WTC11 (cell line): ENCODE data around the gene AUH. TPM values are rescaled to one million over a fixed set of nuclear protein-coding genes. Genes with fewer than 3 reads are reported as not detected.

Source experiments
- ATAC-seq: fragments of 200-7000 bp; cut with Tn5 transposase; 2 replicates; pipeline ENCODE4 v1.10.0; 2021; ENCODE audit warnings: mild to moderate bottlenecking, moderate library complexity
- CTCF ChIA-PET: fragments of 300-600 bp; sonication (Branson Sonifier 250); formaldehyde crosslinking; loops from one replicate; lab custom pipeline; 2021; ENCODE audit warnings: antibody characterized with exemption; lab: Charles Lee
- POLR2A ChIA-PET: fragments of 350-600 bp; sonication (Branson Sonifier 250); formaldehyde crosslinking; loops from one replicate; lab custom pipeline; 2021; ENCODE audit warnings: antibody characterized with exemption; lab: Charles Lee
- DNase-seq: peaks from one replicate; pipeline ENCODE4 v3.0.0; 2021; ENCODE audit warnings: low spot score
- H3K27ac Mint-ChIP-seq: 2 replicates; pipeline ENCODE4 v1.8.0; 2021; ENCODE audit warnings: mixed read lengths
- H3K27me3 Mint-ChIP-seq: 2 replicates; pipeline ENCODE4 v1.8.0; 2021; ENCODE audit warnings: low read depth, mild to moderate bottlenecking, moderate library complexity, mixed read lengths
- H3K36me3 Mint-ChIP-seq: 2 replicates; pipeline ENCODE4 v1.8.0; 2021; ENCODE audit warnings: mixed read lengths
- H3K4me1 Mint-ChIP-seq: 2 replicates; pipeline ENCODE4 v1.8.0; 2022; ENCODE audit warnings: mixed read lengths
- H3K4me3 Mint-ChIP-seq: 2 replicates; pipeline ENCODE4 v1.8.0; 2021; ENCODE audit warnings: mild to moderate bottlenecking, moderate library complexity, mixed read lengths
- H3K9me3 Mint-ChIP-seq: 2 replicates; pipeline ENCODE4 v1.8.0; 2021; ENCODE audit warnings: mixed read lengths
- CREM ChIP-seq: sonication (generic); formaldehyde crosslinking; IDR thresholded peaks from 2 replicates; pipeline ENCODE4 v1.8.1; 2022; ENCODE audit warnings: mild to moderate bottlenecking, missing genetic modification reagents, moderate library complexity
- FOXJ3 ChIP-seq: sonication (generic); formaldehyde crosslinking; IDR thresholded peaks from 2 replicates; pipeline ENCODE4 v1.9.0; 2021; ENCODE audit warnings: missing genetic modification reagents, mild to moderate bottlenecking, borderline replicate concordance
- FOXK1 ChIP-seq: sonication (generic); formaldehyde crosslinking; IDR thresholded peaks from 2 replicates; pipeline ENCODE4 v1.8.0; 2022; ENCODE audit warnings: mild to moderate bottlenecking, moderate library complexity, missing genetic modification reagents
- FOXP1 ChIP-seq: sonication (generic); formaldehyde crosslinking; IDR thresholded peaks from 2 replicates; pipeline ENCODE4 v1.8.0; 2022; ENCODE audit warnings: missing genetic modification reagents, mild to moderate bottlenecking, moderate library complexity, borderline replicate concordance
- MXD4 ChIP-seq: fragments of 250-450 bp; sonication (Bioruptor Pico); IDR thresholded peaks from 2 replicates; pipeline ENCODE4 v1.8.0; 2021; ENCODE audit warnings: mild to moderate bottlenecking, moderate library complexity, borderline replicate concordance
- MYBL2 ChIP-seq: sonication (generic); formaldehyde crosslinking; IDR thresholded peaks from 2 replicates; pipeline ENCODE4 v1.8.1; 2023; ENCODE audit warnings: mild to moderate bottlenecking, moderate library complexity, missing genetic modification reagents
- NFATC4 ChIP-seq: fragments of 250-450 bp; sonication (Bioruptor Pico); IDR thresholded peaks from 2 replicates; pipeline ENCODE4 v1.9.0; 2021; ENCODE audit warnings: mild to moderate bottlenecking
- NFE2L1 ChIP-seq: sonication (generic); formaldehyde crosslinking; IDR thresholded peaks from 2 replicates; pipeline ENCODE4 v1.8.1; 2023; ENCODE audit warnings: missing genetic modification reagents
- RELA ChIP-seq: sonication (generic); formaldehyde crosslinking; IDR thresholded peaks from 2 replicates; pipeline ENCODE4 v1.8.1; 2022; ENCODE audit warnings: missing genetic modification reagents, mild to moderate bottlenecking, borderline replicate concordance
- SOX15 ChIP-seq: fragments of 250-450 bp; sonication (Bioruptor Pico); IDR thresholded peaks from 2 replicates; pipeline ENCODE4 v1.9.0; 2021; ENCODE audit warnings: mild to moderate bottlenecking
- TEAD4 ChIP-seq: sonication (generic); formaldehyde crosslinking; IDR thresholded peaks from 2 replicates; pipeline ENCODE4 v1.8.0; 2022; ENCODE audit warnings: mild to moderate bottlenecking, missing genetic modification reagents
- TP53 ChIP-seq: sonication (generic); formaldehyde crosslinking; IDR thresholded peaks from 2 replicates; pipeline ENCODE4 v1.8.1; 2023; ENCODE audit warnings: mild to moderate bottlenecking, missing genetic modification reagents
- ZNF263 ChIP-seq: sonication (generic); formaldehyde crosslinking; IDR thresholded peaks from 2 replicates; pipeline ENCODE4 v1.8.1; 2022; ENCODE audit warnings: low read depth, mild to moderate bottlenecking, moderate library complexity, missing genetic modification reagents
- ZNF416 ChIP-seq: fragments of 250-450 bp; sonication (Bioruptor Pico); IDR thresholded peaks from 2 replicates; pipeline ENCODE4 v1.9.0; 2021; ENCODE audit warnings: mild to moderate bottlenecking, inconsistent platforms
- total RNA-seq: library from RNA; stranded (reverse); gene quantifications from 3 replicates; pipeline ENCODE4 v1.2.3, GENCODE V29; 2021
- TF ChIP-seq, protein P1 (sequence below): sonication (generic); formaldehyde crosslinking; IDR thresholded peaks from 2 replicates; pipeline ENCODE4 v1.8.1; 2022; ENCODE audit warnings: low read depth, mild to moderate bottlenecking, moderate library complexity, missing genetic modification reagents, borderline replicate concordance
- TF ChIP-seq, protein P2 (sequence below): fragments of 200-600 bp; IDR thresholded peaks from 2 replicates; pipeline ENCODE4 v1.8.0; 2022; ENCODE audit warnings: antibody characterized with exemption
- TF ChIP-seq, protein P3 (sequence below): sonication (generic); formaldehyde crosslinking; IDR thresholded peaks from 2 replicates; pipeline ENCODE4 v1.8.0; 2022; ENCODE audit warnings: mild to moderate bottlenecking, missing genetic modification reagents
- TF ChIP-seq, protein P4 (sequence below): fragments of 250-450 bp; sonication (Bioruptor Pico); conservative IDR thresholded peaks from 2 replicates; pipeline ENCODE4 v1.9.0; 2021; ENCODE audit warnings: mild to moderate bottlenecking
- TF ChIP-seq, protein P5 (sequence below): fragments of 250-450 bp; sonication (Bioruptor Pico); IDR thresholded peaks from 2 replicates; pipeline ENCODE4 v1.9.0; 2021; ENCODE audit warnings: mild to moderate bottlenecking, borderline replicate concordance
- TF ChIP-seq, protein P6 (sequence below): sonication (generic); formaldehyde crosslinking; IDR thresholded peaks from 2 replicates; pipeline ENCODE4 v1.8.0; 2022; ENCODE audit warnings: mild to moderate bottlenecking, missing genetic modification reagents
- TF ChIP-seq, protein P7 (sequence below): fragments of 250-450 bp; sonication (Bioruptor Pico); IDR thresholded peaks from 2 replicates; pipeline ENCODE4 v2.1.2; 2022; ENCODE audit warnings: mild to moderate bottlenecking, moderate library complexity

The AUH gene
- total RNA-seq, 1 experiment from 2014 or later = 30.4 TPM

DNA sequence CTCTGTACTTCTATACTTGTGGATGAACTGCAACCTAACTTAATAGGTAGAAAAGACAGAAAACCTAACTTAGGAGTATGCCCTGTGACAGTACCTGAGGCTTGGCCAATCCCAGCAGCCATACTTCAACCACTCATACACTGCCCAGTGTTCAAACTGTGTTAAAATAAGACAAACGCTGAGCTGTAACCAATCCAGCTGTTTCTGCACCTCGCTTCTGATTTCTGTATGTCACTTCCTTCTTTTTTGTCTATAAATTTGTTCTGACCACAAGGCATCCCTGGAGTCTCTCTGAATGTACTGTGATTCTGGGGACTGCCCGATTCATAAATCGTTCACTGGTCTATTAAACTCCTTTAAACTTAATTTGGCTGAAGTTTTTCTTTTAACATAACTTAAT is 41.4 kb downstream of the AUH start (continued):
- TF ChIP-seq, protein P1, sequence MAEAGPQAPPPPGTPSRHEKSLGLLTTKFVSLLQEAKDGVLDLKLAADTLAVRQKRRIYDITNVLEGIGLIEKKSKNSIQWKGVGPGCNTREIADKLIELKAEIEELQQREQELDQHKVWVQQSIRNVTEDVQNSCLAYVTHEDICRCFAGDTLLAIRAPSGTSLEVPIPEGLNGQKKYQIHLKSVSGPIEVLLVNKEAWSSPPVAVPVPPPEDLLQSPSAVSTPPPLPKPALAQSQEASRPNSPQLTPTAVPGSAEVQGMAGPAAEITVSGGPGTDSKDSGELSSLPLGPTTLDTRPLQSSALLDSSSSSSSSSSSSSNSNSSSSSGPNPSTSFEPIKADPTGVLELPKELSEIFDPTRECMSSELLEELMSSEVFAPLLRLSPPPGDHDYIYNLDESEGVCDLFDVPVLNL (CRISPR knock-in tag) = no peak
- TF ChIP-seq MYBL2 (CRISPR knock-in tag) = no peak
- TF ChIP-seq, all 79 proteins: peak for 0

DNA sequence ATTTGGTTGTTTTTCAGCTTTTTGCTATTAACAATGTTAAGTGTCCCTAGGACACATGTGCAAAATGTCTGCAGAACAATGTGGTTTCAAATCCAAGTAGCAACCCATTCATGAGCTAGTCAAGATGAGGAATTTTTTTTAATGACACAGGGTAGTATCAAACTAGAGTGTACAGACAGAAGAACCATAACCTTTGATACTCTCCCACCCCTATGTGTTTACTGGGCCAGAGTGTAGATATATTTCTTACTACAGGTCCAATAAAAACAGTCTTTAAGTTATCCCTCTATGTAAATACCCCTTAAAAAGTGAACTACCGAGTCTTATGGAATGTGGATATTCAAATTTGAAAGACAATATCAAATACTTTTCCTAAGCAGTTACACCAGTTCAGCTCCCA is 45.6 kb downstream of the AUH start:
- no peak for DNase-seq
- Mint-ChIP-seq H3K36me3 (peaks cover 4% of the 10 kb centered on the region), H3K27ac (no peak overlapping the region; the same call in 1 of the 2 replicates), H3K4me3 (no peak overlapping the region), H3K9me3 (no peaks in the 10 kb centered on the region), H3K4me1 (peaks cover 31% of the 10 kb centered on the region), H3K27me3 (no peaks in the 10 kb centered on the region)
- ATAC-seq = no peak
- ChIA-PET POLR2A (no interaction called here), CTCF (no interaction called here)
- TF ChIP-seq CREM (no peak), FOXK1 (no peak), FOXJ3 (CRISPR knock-in tag) (no peak), TP53 (CRISPR knock-in tag) (no peak), RELA (CRISPR knock-in tag) (no peak), TEAD4 (no peak), ZNF416 (no peak), NFE2L1 (CRISPR knock-in tag) (no peak), NFATC4 (CRISPR knock-in tag) (no peak), ZNF263 (CRISPR knock-in tag) (no peak), SOX15 (CRISPR knock-in tag) (no peak), FOXP1 (CRISPR knock-in tag) (no peak), MXD4 (CRISPR knock-in tag) (no peak)
- TF ChIP-seq, protein P2, sequence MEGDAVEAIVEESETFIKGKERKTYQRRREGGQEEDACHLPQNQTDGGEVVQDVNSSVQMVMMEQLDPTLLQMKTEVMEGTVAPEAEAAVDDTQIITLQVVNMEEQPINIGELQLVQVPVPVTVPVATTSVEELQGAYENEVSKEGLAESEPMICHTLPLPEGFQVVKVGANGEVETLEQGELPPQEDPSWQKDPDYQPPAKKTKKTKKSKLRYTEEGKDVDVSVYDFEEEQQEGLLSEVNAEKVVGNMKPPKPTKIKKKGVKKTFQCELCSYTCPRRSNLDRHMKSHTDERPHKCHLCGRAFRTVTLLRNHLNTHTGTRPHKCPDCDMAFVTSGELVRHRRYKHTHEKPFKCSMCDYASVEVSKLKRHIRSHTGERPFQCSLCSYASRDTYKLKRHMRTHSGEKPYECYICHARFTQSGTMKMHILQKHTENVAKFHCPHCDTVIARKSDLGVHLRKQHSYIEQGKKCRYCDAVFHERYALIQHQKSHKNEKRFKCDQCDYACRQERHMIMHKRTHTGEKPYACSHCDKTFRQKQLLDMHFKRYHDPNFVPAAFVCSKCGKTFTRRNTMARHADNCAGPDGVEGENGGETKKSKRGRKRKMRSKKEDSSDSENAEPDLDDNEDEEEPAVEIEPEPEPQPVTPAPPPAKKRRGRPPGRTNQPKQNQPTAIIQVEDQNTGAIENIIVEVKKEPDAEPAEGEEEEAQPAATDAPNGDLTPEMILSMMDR = no peak
- TF ChIP-seq, protein P3, sequence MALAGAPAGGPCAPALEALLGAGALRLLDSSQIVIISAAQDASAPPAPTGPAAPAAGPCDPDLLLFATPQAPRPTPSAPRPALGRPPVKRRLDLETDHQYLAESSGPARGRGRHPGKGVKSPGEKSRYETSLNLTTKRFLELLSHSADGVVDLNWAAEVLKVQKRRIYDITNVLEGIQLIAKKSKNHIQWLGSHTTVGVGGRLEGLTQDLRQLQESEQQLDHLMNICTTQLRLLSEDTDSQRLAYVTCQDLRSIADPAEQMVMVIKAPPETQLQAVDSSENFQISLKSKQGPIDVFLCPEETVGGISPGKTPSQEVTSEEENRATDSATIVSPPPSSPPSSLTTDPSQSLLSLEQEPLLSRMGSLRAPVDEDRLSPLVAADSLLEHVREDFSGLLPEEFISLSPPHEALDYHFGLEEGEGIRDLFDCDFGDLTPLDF = no peak
- TF ChIP-seq, protein P4, sequence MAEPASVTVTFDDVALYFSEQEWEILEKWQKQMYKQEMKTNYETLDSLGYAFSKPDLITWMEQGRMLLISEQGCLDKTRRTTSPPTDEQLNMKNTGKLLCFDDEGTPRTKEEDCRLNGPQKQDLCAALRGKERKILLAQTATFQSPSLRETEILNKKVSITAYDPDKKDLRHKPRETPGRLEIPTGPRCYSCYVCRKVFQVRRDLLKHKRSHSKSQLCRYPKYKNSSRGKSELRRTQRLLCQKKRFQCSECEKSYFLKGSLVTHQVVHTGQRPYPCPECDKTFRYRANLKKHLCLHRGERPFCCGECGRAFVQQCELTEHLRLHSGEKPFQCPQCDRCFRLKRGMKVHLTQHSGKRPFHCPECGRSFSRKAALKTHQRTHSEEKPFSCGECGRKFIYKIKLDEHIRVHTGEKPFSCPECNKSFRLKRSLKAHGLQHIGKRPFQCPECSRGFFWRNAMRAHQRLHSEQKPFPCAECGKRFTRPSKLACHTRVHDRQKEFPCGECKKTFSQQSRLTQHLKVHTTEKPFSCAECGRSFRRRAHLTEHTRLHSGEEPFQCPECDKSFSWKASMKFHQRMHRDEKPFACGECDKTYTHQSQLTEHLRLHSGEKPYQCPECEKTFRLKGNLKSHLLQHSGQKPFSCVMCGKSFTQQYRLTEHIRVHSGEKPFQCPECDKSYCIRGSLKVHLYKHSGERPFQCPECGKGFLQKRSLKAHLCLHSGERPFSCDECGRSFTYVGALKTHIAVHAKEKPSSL = no peak
- TF ChIP-seq, protein P5, sequence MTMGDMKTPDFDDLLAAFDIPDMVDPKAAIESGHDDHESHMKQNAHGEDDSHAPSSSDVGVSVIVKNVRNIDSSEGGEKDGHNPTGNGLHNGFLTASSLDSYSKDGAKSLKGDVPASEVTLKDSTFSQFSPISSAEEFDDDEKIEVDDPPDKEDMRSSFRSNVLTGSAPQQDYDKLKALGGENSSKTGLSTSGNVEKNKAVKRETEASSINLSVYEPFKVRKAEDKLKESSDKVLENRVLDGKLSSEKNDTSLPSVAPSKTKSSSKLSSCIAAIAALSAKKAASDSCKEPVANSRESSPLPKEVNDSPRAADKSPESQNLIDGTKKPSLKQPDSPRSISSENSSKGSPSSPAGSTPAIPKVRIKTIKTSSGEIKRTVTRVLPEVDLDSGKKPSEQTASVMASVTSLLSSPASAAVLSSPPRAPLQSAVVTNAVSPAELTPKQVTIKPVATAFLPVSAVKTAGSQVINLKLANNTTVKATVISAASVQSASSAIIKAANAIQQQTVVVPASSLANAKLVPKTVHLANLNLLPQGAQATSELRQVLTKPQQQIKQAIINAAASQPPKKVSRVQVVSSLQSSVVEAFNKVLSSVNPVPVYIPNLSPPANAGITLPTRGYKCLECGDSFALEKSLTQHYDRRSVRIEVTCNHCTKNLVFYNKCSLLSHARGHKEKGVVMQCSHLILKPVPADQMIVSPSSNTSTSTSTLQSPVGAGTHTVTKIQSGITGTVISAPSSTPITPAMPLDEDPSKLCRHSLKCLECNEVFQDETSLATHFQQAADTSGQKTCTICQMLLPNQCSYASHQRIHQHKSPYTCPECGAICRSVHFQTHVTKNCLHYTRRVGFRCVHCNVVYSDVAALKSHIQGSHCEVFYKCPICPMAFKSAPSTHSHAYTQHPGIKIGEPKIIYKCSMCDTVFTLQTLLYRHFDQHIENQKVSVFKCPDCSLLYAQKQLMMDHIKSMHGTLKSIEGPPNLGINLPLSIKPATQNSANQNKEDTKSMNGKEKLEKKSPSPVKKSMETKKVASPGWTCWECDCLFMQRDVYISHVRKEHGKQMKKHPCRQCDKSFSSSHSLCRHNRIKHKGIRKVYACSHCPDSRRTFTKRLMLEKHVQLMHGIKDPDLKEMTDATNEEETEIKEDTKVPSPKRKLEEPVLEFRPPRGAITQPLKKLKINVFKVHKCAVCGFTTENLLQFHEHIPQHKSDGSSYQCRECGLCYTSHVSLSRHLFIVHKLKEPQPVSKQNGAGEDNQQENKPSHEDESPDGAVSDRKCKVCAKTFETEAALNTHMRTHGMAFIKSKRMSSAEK (CRISPR knock-in tag) = no peak
- TF ChIP-seq, protein P6, sequence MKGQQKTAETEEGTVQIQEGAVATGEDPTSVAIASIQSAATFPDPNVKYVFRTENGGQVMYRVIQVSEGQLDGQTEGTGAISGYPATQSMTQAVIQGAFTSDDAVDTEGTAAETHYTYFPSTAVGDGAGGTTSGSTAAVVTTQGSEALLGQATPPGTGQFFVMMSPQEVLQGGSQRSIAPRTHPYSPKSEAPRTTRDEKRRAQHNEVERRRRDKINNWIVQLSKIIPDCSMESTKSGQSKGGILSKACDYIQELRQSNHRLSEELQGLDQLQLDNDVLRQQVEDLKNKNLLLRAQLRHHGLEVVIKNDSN (CRISPR knock-in tag) = no peak
- TF ChIP-seq, protein P7, sequence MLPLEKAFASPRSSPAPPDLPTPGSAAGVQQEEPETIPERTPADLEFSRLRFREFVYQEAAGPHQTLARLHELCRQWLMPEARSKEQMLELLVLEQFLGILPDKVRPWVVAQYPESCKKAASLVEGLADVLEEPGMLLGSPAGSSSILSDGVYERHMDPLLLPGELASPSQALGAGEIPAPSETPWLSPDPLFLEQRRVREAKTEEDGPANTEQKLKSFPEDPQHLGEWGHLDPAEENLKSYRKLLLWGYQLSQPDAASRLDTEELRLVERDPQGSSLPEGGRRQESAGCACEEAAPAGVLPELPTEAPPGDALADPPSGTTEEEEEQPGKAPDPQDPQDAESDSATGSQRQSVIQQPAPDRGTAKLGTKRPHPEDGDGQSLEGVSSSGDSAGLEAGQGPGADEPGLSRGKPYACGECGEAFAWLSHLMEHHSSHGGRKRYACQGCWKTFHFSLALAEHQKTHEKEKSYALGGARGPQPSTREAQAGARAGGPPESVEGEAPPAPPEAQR (CRISPR knock-in tag) = no peak
